Measurements from ENCODE around the gene TPSAB1.

- no peak for TF ChIP-seq CTCF (conservative IDR thresholded peaks at IDR 0.05 in 1 of 2, IDR thresholded peaks at IDR 0.05 in 1 of 2; ENCODE audit: low read depth in 1 of 2, low read length in 2 of 2)
- no peak for TF ChIP-seq EZH2 (IDR thresholded peaks at IDR 0.05; ENCODE audit: low read length, missing control alignments)
These were observed 25.8 kb upstream of the TPSAB1 start for GRCh38 chr16:1214719-1215118.

Measured in fibroblast of lung (primary cell).